Fibroblast of pulmonary artery (primary cell): ENCODE data around the gene CFAP68.

Source experiments
- DNase-seq: peaks from one replicate; pipeline ENCODE4 v3.0.0-alpha.2; 2010; ENCODE audit warnings: low read depth
- H3K4me3 ChIP-seq: replicated peaks from 2 replicates; pipeline ENCODE4 v1.5.1; 2011; ENCODE audit warnings: low read depth, mild to moderate bottlenecking, control low read depth, low read length, moderate library complexity
- CTCF ChIP-seq: IDR thresholded peaks from 2 replicates; pipeline ENCODE4 v1.5.1; 2011; ENCODE audit warnings: mild to moderate bottlenecking, control low read depth, low read length, inconsistent platforms; ENCODE audit errors: missing control alignments

CFAP68 gene

DNA sequence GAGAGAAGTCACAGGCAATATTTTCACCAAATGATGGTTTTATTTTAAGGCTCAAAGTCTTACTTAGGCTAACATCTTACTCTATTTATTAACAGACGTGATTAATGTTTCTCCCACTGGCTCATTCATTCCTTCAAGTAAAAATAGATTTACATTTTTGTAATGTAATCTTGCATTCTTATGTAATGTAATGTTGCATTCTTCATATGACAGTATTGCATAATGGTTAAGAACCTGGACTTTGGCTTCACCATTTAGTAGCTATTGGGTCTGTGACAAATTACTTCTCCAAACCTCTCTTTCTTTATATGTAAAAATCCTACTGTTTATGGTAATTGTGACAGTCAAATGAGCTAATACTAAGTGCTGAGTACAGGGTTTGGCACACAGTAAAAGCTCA lies 54.5 kb downstream of the CFAP68 start:
- TF ChIP-seq CTCF = no peak
- peak; percentile 39 for DNase-seq
- no peak overlapping the region for H3K4me3 ChIP-seq

GRCh38 chr11:111934306-111934705 lies 55.0 kb downstream of the CFAP68 start:
- no peak for TF ChIP-seq CTCF
- no peak for DNase-seq

More at GRCh38 chr11:111934306-111934705, 55.0 kb downstream of the CFAP68 start:
- H3K4me3 ChIP-seq = no peak overlapping the region
